HS-5 (cell line): ENCODE results near the gene SLC39A7.
"Not testable (repeated sequence)": the region's sequence is repeated elsewhere in the genome, so short reads cannot be mapped to it uniquely, and the experiment has no call there.

Experiments used
- DNase-seq: peaks from one replicate; pipeline ENCODE4 v3.0.0-alpha.2; 2012; ENCODE audit warnings: low read depth

Gene SLC39A7

DNA sequence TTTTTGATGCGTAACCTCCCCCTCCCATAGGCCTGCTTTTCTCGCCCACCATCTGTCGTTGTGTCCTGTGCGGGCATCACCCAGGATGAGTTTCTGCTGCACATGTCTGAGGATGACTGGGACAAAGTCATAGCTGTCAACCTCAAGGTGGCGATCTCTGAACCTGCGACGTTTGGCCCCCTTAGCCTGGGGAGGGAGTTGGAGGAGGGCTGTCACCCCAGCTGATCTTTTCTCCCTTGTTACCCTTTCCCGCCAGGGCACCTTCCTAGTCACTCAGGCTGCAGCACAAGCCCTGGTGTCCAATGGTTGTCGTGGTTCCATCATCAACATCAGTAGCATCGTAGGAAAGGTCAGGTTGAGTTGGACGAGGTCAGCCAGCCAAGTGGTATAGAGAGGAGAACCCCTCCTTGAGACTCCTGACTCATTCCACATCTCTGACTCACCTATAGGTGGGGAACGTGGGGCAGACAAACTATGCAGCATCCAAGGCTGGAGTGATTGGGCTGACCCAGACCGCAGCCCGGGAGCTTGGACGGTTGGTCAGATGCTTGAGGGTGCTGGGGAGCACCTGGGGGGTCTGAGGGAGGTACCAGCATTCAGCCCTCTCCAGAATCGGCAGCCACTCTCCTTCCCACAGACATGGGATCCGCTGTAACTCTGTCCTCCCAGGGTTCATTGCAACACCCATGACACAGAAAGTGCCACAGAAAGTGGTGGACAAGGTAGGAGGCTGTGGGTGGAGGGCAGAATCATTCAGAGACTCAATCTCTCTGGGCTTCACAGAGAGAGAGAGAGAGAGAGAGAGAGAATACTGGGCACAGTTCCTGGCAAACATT is 4.7 kb downstream of the SLC39A7 start:
- DNase-seq = peak; percentile 47

DNA sequence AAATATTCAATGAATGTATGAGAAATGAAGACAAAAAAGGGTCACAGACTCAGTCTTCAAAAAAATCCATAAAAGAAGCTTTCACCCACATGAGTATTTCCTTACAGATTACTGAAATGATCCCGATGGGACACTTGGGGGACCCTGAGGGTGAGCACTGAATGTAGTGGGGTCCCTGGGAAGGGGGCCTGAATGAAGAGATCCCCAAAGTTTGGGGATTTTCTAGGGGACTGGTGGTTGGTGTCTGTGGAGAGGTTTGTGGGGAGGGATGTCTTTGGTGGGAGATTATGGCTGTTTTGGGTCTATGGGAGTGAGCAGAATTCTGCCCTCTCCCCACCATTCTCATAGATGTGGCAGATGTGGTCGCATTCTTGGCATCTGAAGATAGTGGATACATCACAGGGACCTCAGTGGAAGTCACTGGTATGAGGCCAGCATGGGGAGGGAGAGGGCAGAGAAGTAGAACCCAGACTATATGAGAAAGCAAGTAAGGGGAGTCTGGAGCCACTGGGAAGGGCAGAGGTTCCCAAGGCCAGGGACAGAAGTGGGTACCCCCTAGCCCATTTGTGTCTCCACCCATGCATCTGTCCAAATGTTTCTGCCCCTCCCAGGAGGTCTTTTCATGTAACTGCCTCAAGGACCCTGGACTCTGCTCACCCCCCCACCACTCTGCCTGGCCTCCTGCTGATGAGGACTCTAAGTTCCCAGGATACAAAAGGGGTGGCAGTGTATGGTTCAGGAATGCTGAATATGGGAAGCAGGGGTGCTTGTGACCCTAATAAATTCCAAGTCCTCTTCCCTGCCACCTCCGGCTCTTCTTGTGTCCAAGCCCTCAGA is 5.6 kb downstream of the SLC39A7 start:
- DNase-seq = no peak

DNA sequence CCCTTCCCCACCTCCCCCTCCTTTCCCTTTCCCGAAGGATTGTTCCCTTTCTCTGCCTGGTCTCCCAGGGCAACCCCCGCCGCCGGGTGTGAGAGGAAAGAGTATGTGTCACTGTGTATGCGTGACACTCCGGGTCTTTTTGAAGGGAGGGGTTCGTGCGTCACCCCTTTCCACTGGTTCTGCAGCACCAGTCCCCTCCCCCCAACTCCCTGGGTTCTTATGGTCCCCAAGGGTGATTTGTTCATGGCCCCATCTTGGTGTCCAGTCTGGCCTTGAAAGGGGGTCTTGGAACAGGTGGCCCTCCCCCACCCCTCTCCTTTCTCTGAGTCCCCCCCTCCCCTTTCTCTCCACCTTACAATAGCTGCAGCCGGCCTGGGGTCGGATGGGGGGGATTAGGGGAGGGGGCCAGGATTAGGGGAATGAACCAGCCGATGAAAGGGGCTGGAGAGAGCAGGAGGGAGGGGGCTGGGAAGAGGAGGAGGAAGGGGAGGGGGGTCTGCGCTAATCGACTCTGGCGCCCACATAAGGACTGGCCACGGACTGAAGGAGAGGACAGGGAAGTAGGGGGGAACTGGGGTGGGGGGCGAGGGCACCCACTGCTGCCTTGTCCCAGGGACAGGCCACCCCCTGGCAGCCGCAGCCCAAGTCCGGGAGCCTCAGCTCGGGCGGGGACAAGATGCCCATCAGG is 6.3 kb downstream of the SLC39A7 start:
- DNase-seq = no peak

DNA sequence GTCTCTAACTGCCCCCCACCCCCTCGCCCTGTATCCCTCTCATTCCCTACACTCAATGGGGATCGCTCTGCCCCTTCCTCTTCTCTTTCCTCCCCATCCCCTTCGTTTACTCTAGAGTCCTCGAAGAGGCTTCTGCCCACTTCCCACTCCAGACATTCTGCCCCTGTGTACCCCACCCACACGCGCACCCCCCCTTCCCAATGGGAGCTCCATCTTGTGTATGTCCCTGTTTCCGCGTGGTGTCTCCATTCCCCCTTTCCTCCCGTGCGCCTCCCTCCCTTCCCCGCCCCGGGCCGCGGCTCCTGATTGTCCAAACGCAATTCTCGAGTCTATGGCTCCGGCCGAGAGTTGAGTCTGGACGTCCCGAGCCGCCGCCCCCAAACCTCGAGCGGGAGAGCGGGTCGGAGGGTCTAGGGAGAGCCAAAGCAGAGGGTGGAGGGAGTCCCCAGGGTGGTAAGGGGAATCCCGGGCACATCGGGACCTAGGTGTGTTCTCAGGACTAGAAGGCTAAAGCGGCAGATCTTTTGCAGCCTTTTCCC is 7.0 kb downstream of the SLC39A7 start:
- no peak for DNase-seq

DNA sequence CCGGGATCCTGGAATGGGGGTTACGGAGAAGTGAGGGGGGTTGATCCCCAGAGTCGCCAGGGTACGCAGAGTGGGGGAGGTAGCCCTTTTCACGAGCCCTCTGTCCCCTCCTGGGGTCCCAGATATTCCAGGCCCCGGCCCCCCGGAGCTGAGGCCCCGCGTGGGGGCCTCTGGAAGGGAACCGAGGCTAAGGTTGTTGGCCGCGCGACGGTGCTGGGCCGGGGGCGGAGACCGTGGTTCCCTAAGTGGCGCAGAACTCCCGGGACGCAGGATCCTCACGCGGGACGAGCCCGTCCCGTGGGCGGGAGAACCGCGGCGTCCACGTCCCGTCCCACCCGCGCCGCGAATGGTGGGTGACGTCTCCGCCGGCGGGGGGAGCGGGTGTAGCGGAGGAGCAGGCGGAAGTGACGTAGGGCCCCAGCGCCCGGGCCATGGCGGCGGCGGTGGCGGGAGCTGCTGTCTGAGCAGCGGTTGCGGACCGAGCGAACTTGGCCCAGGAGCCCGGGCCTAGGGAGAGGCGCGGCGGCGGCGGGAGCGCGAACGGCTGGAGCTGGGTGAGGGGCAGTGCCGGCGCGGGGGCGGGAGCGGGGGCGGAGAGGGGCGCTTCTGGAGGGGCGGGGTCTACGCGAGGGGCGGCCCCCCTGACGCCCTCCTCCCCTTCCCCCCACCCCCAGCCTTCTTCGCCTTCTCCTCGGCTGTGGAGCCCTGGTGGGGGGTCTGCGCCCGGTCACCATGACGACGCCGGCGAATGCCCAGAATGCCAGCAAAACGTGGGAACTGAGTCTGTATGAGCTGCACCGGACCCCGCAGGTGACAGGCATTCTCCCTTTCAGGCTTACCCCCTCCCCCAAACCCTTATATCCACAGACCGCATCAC is 7.7 kb downstream of the SLC39A7 start, which contains the start of gene RING1:
Gene RING1 (plus strand): TSS at position 410 of the 877 bp plus-strand sequence. CDS start 323 bp downstream, at position 733.
- DNase-seq = no peak

DNA sequence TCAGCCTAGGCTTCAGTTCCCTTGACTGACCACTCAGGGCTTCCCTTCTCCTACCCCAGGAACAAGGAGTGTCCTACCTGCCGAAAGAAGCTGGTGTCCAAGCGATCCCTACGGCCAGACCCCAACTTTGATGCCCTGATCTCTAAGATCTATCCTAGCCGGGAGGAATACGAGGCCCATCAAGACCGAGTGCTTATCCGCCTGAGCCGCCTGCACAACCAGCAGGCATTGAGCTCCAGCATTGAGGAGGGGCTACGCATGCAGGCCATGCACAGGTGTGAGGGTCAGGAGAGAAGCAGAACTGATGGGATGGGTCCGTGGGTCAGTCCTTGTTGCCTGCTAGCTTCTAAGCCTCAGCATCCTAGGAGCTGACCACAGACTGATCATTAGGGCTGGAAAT is 9.2 kb downstream of the SLC39A7 start:
- no peak for DNase-seq

DNA sequence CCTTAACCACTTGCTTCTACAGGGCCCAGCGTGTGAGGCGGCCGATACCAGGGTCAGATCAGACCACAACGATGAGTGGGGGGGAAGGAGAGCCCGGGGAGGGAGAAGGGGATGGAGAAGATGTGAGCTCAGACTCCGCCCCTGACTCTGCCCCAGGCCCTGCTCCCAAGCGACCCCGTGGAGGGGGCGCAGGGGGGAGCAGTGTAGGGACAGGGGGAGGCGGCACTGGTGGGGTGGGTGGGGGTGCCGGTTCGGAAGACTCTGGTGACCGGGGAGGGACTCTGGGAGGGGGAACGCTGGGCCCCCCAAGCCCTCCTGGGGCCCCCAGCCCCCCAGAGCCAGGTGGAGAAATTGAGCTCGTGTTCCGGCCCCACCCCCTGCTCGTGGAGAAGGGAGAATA is 10.5 kb downstream of the SLC39A7 start:
- DNase-seq = no peak

DNA sequence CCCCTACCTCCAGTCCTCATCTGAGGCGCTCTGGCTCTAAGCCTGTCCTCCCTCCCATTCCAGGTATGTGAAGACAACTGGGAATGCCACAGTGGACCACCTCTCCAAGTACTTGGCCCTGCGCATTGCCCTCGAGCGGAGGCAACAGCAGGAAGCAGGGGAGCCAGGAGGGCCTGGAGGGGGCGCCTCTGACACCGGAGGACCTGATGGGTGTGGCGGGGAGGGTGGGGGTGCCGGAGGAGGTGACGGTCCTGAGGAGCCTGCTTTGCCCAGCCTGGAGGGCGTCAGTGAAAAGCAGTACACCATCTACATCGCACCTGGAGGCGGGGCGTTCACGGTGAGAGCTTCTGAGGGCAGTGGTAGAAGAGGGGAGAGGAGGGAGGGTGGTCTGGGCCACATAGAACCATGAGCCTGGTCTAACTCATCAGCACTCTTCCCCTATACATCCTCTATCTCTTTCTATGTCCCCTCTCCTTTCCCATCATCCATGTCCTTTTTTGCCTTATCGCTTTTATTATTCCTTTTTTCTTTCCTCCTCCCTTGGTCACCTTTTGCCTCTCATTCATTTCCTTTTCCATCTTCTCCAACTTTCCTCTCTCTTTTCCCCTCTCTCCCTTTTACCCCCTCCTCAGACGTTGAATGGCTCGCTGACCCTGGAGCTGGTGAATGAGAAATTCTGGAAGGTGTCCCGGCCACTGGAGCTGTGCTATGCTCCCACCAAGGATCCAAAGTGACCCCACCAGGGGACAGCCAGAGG is 11.2 kb downstream of the SLC39A7 start:
- DNase-seq = no peak

DNA sequence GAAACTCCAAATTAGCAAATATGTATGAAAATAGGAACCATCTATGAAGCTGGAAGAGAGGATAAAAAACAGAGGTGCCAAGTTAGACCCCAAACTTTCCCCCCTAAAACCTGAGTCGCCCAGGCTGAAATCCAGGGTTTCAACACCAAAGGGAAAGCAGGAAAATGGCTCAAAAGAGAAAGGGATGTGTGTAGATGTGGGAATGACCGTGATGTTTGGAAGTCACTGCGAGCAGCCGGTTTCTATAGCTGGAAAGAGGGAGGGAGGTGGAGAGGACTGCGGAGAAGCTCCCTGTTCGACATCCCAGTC is 12.1 kb downstream of the SLC39A7 start:
- no peak for DNase-seq

DNA sequence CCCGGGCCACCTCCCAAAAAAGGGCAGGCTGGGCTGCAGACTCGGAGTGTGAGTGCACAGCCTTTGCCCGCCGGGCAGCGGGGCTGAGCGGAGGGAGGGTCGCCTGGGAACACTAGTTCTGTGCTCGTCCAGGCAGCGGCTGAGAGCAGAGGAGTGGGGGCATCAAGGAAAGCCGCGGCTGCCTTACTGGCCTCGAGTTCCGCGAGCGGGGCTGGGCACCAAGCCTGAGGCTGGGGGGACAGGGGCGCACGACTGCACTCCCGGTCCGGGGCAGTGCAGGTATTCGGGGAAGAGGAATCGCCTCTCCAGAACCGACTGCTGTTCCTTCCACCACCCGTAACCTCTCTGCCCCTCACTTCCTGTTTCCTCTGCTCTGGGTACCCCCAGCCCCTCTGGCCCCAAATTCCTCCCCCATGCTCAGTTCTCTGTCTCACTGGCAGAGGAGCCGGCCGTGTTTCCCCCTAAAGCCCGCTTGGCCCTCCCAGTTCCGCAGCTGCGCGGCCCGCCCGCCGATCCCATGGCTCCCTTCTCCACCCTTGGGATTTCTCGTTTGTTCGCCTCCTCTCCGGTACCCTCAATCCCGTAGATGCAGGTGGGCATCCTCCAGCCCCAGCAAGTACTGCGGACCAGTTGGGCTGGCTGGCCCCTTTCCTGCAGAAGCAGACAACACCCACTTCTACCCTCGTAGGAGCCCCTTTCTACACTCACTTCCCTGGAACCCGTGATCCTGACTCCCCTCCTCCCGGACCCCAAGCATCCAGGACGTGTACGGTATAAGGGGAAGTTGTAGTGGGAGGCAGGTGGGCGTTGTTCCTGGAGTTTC is 12.7 kb downstream of the SLC39A7 start:
- DNase-seq = no peak

DNA sequence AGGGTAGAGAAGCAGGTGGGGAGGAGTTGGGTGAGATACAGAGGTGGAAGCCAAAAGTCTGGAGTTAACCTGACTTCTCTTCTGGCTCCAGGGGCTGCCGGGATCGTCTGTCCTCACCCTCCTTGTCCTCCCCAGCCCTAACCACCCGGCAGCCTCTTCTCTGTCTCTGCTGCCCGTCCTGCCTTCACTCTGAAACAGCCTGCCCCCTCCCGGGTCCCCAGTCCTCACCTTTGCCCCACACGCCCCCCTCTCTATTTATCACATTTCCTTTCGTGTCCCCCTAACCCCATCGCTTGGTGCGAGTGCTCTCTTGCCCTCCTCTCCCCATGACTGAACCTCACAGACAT is 13.3 kb downstream of the SLC39A7 start:
- DNase-seq = no peak

DNA sequence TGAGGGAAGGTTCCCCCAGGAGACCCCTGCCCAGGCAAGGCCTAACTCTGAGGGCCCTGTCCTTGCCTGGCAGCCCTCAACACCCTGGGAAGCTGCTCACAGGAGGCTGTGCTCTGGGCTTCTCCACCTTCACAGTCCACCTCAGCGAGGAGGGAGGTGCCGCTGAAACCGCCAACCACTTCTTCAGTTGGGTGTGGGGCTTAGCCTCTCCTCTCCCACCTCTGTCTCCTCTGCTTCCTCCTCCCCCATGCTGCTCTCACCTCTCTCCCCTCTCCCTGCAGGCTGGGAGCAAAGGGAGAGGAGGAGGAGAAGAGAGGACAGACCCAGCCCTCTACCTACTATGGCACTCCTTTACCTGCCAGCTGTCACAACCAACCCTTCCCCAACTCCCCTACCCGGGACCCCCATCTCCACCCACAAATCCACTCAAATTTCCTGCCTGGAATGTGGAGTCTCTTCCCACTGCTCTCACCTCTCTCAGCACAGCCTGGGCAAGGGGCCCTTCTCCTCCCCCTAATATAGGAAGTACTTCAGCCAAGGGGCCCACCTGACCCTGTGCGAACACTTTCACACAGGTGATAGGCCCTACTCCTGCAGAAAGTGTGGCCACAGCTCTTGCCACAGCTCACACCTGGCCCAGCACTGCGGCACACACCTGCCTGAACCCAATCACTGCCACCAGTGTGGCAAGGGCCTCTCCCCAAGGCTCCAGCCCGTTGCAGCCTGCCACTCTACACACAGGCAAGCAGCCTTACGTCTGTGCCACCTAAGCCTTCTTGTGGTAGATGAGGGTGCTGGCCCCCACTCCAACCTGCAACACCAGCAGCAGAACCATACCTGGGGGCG is 14.8 kb downstream of the SLC39A7 start:
- DNase-seq = no peak

DNA sequence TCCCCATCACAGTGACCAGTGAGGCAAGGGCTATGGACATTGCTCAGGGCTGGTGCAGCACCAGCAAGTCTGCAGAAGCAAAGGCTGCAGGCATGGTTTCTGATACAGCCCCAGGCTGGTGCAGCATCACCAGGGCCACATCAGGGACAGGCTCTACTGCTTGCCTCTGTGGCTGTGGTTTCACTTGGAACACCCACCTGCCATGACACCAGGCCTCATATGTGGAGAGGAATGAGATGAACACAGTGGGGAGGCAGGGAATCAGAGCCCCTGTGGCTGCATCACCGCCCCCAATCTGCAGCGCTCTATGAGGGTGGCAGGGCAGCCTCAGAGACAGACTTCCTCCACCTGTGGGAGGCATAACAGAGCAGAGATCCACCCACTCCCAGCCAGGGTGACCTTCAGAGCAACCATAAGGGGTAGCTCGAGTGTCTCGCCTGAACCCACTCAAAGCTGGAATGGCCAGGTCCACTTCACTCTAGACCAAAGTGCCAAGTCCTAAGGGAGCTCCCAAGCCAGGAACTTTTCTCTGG is 15.5 kb downstream of the SLC39A7 start:
- DNase-seq = no peak

DNA sequence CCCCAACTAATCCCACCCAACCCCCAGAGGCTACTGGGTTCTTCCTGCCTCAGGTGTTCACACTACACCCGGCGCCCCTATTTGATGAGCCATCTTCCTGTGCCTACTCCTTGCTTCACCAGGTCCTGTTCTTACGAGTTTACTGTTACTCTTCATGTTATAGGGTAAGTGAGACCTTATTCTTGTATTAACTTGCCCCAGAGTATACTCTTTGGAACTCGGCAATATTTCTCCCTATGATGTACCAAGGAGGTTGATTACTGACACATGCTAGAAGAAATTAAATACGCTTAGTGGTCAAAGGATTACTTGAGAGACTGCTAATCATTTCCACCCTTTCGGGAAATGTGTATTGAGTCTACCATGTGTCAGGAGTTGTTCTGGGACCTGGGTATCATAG is 16.6 kb downstream of the SLC39A7 start:
- no peak for DNase-seq

DNA sequence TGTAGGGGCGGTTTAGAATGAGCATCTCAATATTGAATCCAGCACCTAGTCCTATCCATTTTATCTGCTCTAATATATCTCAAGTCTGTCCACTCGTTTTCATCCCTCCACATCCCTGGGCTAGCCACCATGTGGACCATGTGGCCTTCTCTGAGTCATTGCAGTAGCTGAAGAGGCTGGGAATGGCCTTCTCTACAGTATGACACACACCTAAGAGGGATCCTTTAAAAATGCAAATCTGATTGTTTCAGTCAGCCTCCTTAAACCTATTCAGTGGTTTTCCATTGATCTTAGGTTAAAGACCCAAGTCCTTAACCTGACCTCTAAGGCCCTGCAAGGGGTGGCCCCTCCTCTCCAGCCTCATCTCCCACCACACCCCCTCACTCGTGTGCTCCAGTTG is 17.0 kb downstream of the SLC39A7 start:
- DNase-seq = no peak

DNA sequence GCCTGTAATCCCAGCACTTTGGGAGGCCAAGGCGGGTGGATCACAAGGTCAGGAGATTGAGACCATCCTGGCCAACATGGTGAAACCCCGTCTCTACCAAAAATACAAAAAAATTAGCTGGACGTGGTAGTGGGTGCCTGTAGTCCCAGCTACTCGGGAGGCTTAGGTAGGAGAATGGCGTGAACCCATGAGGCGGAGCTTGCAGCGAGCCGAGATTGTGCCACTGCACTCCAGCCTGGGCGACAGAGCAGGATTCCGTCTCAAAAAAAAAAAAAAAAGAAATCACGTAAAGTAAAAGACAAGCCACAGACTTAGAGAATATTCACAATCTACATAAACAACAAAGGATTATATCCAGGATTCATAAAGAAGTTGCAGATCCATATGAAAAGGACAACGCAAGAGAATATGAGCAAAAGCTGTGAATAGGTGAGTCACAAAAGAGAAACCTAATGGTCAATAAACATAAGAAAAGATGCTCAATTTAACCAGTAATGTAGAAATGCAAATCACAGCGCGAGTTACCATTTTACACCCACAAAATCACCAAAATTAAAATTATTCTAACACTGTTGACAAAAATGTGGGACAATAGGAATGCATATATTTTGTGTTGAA is 25.9 kb downstream of the SLC39A7 start:
- DNase-seq = not testable (repeated sequence)

DNA sequence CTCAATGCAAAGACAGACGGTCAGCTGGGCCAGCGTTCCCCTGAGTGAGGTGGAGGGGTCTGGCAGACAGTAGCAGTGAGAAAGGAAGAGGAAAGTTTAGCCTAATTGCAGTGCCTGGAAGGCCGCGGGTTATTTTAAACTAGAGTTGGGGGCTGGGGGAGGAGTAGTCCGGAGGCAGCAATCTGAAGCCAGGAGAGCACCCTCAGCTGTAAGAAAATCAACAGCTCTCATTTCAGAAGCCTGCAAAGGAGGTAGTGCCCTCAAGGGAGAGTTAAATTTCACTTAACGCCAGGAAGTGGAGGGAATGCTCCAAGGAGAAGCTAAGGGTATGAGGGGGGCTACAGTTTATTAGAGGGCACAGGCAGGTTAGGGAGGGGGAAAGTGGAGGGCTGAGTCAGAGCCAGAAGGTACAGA is 34.6 kb downstream of the SLC39A7 start:
- no peak for DNase-seq

DNA sequence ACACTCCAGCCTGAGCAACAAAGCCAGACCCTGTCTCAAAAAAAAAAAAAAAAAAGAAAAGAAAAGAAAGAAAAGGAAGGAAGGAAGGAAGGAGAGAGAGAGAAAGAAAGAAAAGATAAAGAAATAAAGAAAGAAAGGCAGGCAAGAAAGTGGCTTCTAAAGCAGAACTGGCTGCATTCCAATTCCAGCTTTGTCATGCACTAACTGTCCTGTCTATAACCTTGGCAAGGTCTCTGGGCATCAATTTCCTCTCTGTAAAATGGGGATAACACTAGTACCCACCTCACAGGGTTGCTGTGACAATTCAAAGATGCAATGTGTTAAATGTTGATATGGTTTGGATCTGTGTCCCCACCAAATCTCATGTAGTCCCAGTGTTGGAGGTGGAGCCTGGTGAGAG is 35.7 kb downstream of the SLC39A7 start:
- DNase-seq = no peak
